ENCODE data around the gene VRK1.

VRK1 gene

GRCh38 chr14:96790186-96790585 lies 7.0 kb upstream of the VRK1 start:
- no peak for DNase-seq (ENCODE audit: low read depth in 1 of 2, low spot score in 1 of 2)

DNA sequence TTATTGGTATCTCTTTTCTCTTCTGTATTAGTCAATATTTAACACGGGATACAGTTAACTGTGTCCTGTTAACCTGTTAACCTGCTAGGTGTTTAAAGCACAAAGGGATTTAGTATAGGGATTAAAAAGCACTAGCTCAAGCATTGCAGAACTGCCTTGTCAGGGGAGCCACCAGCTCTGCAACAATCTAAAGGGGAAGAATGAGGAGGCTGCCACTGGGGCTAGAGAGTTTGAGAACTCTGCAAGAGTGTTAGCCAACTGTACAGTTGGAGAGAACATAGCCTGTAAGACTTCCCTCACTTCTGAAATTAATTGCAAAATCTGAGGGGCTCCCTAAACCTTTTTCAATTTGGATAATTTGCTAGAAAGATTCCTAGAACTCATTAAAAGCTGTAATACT lies 6.5 kb upstream of the VRK1 start:
- no peak for DNase-seq (ENCODE audit: low read depth in 1 of 2, low spot score in 1 of 2)

- no peak for DNase-seq (ENCODE audit: low read depth in 1 of 2, low spot score in 1 of 2)
Measured at GRCh38 chr14:96792003-96792402, 5.2 kb upstream of the VRK1 start.

DNA sequence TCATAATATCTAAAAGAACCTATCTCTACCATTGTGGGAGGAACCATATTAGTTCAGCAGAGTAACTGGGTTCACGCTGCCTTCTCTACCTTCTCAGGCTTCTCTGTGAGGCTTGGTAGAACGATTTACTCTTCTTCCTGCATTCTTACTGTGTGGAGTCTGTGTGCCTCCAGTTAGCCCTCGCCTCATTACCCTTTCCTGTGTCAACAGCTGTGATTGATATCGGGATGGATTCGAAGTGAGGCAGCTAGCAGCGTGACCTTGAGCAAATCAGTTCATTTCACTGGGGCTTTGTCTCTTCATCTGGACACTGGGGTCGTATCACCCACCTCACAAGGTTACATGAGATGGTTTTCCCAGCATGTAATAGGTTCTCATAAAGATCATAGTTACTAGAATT lies 4.6 kb upstream of the VRK1 start:
- DNase-seq (ENCODE audit: low read depth in 1 of 2, low spot score in 1 of 2) = no peak

DNA sequence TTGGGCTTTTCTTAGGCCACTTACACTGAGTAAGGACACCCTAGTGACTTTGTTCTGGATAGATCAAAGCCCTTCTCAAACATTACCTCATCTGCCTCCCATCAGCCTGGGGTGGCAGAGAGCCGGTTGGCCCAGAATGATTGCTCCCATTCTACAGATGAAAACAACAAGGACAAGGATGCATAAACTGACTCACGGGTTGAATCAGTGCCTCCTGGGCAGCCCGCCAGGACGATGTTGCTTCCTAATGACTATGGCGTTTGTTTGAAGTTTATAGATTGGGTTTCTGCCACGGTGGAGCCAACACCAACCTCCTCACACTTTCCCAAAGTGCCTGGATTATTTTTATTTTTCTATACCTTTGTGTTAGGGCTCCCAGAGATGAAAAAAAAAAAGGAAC lies 3.6 kb upstream of the VRK1 start:
- DNase-seq (ENCODE audit: low read depth in 1 of 2, low spot score in 1 of 2) = no peak

- DNase-seq (ENCODE audit: low read depth in 1 of 2, low spot score in 1 of 2) = no peak
Measured at GRCh38 chr14:96795109-96795828, 1.9 kb upstream of the VRK1 start.

DNA sequence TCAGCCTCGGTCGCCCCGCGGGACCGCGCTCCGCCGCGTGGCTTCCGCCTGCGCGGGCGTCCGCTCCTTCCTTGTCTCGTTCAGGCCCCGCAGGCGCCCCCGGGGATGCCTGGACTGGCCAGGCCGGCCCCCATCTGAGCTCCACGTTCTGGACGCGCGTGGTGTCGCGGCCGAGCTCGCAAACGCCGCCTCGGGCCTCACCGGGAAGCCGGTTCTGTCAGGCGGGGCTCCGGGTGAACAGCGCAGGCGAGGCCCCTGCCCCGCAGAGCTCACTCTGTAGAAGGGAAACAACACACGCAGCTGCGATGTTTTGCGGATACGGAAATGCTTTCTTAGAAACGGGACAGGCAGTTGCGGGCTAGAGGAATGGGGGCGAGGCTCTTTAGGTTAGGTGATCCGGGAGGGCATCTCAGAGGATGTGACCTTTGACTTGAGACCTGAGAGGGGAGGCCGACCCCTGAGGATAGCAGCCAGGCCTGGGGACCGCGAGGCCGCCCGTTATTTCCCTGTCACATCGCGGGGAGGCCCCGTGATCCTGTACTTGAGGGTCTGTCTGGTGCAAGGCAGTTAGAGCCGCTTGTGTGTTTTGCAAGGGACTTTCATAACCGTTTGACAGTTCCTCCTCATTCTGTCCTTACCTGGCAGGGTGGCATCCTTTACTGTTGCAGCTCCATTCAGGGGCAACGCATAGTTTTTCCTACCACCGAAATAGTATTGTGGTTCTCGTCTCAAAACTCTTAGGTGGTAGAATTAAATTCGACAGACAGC lies 584 bp downstream of the VRK1 start:
- DNase-seq (ENCODE audit: low read depth in 1 of 2, low spot score in 1 of 2) = peak in 1 of 2 donors; percentile 2

GRCh38 chr14:96798956-96799355 lies 1.8 kb downstream of the VRK1 start:
- no peak for DNase-seq (ENCODE audit: low read depth in 1 of 2, low spot score in 1 of 2)

DNA sequence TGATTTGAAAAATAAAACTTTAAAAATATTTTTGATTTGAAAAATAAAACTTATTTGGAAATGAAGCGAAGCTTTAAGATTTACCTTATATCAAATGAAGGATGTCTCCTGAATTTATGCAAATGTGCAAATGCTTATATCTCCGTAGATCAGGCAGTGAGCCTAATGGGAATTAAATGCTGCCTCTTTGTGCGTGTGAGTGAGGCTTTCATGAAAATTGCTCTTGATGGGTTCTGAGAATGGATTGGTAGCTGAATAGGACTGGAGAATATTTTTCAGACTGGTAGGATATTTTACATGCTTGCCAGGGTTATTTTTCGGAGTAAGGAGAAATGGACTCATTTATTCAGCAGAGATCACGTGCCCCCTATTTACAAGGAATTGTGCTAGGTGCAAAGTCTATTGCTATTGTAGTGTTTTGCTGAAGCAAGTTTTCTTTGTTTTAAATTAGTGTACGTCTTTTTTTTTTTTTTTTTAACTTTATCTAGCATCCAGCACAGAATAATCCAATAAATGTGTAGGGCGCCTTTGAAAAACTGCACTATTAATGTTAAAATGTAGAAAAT lies 2.4 kb downstream of the VRK1 start:
- DNase-seq (ENCODE audit: low read depth in 1 of 2, low spot score in 1 of 2) = no peak

DNA sequence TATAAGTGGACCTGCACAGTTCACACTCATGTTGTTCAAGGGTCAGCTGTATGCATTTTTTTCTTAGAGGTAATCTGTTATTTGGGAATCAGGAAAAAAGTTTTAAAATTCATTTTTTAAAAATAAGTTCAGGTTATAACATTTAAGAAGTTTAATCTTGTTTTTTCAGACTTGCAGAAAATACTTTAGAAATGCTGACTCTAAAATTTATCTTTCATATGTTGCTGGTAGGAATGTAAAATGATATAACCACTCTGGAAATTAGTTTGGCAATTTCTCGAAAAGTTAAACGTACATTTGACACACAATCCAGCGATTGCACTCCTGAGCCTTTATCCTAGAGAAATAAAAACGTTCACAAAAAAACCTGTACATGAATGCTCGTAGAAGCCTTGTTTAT lies 4.7 kb downstream of the VRK1 start:
- no peak for DNase-seq (ENCODE audit: low read depth in 1 of 2, low spot score in 1 of 2)

DNA sequence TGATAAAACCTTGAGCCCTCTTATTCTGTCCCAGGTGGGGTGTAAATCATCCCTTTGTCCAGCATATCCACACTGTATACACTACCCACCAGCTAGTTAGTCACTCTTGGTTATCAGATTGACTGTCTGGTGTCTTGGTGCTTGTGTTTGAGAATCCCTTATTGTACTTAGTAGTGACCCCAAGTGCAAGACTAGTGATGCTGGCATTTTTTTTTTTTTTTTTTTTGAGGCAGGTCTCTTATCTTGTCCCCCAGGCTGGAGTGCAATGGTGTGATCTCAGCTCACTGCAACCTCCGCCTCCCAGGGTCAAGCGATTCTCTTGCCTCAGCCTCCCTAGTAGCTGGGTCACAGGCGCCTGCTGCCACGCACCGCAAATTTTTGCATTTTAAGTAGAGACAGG lies 5.8 kb downstream of the VRK1 start:
- no peak for DNase-seq (ENCODE audit: low read depth in 1 of 2, low spot score in 1 of 2)

DNA sequence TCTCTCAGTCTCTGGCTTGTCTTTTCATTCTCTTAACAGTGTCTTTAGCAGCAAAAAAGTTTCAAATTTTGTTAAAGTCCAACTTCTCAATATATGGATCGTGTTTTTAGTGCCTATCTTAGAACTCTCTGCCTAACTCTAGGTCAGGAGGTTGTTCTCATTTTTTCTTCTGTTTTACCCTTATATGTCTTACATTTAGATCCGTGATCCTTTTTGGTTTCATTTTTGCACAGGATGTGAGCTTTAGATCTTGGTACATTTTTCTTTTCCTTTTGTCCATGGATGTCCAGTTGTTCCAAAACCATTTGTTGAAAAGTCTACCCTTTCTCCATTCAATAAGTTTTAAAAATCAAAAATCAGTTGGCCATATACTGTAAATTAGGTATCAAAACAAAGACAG lies 6.8 kb downstream of the VRK1 start:
- no peak for DNase-seq (ENCODE audit: low read depth in 1 of 2, low spot score in 1 of 2)

DNA sequence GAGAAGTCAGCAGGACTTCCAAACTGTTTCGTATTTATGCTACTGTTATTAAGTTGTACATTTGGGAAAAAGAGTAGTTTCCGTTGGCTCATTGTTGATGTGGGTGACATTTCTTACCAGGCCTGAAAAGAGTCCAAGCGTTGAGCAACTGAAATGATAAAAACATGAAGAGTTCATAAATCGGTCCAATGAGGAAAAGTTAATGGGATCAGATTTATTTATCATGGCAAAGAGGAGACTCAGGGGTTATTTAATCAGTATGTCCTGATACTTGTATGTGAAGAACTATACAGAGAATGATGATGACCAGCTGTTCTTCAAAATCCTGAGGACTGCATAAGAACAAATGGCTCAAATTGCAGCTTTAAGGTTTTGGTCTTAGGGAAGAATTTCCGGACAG lies 7.7 kb downstream of the VRK1 start:
- no peak for DNase-seq (ENCODE audit: low read depth in 1 of 2, low spot score in 1 of 2)

DNA sequence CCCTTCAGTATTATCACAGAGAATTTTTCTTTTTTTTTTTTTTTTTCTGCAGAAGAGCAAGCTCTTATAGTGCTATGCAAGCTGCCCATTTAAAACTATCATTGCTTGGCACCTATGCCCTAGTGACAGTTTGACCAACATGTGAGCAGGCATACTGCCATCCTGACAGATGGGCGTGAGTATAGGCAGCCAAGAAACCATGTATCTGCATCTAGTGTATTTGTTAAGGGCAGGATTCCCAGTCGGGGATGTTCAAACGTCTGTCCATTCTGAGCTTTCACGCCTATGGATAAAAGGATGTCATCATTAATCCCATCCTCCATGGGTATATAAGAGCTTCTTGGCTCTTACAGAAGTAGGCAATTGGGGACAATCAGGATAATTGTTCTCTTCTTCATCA lies 8.8 kb downstream of the VRK1 start:
- no peak for DNase-seq (ENCODE audit: low read depth in 1 of 2, low spot score in 1 of 2)

DNA sequence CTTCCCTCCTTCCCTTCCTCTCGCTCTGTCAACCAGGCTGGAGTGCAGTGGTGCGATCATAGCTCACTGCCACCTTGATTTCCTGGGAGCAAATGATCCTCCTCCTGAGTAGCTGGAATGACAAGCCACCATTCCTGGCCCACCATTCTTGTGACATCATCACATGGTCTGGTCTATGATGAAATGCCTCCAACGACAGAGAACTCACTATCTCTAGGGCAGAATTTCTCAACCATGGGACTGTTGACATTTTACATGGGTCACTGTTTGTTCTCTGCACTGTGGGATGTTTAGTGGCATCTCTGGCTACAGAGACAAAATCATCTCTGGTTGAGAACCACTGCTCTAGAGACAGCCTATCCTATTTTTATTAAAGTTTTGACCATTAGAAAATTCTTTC lies 9.7 kb downstream of the VRK1 start:
- no peak for DNase-seq (ENCODE audit: low read depth in 1 of 2, low spot score in 1 of 2)

DNA sequence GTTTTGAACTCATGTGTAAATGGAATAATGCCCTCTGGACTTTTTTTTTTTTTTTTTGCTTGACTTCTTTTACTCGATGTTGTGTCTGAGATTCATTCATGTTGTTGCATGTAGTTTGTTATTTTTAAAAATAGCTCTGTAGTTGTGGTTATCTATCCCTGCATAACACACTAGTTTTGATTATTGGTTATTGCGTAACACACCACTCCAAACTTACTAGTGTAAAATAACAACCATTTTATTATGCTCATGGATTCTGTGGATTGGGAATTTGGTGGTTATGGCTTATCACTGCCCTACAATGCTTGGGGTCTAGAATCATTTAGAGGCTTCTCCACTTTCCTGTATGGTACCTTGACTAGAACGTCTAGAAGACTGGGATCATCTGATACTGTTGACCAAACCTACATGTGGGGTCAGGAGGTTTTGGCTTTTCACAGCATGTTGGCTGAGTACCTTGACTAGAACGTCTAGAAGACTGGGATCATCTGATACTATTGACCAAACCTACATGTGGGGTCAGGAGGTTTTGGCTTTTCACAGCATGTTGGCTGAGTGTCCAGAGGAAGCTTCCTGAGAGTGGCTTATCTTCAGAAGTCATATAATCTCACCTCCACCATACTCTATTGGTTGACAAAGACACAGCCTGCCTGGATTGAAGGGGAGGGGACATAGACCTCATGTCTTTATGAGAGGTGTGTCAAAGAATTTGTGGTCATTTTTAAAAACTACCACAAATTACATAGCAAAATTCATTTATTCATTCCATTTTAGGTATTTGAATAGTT lies 11.6 kb downstream of the VRK1 start:
- no peak for DNase-seq (ENCODE audit: low read depth in 1 of 2, low spot score in 1 of 2)

GRCh38 chr14:96811265-96811664 lies 14.1 kb downstream of the VRK1 start:
- no peak for DNase-seq (ENCODE audit: low read depth in 1 of 2, low spot score in 1 of 2)

DNA sequence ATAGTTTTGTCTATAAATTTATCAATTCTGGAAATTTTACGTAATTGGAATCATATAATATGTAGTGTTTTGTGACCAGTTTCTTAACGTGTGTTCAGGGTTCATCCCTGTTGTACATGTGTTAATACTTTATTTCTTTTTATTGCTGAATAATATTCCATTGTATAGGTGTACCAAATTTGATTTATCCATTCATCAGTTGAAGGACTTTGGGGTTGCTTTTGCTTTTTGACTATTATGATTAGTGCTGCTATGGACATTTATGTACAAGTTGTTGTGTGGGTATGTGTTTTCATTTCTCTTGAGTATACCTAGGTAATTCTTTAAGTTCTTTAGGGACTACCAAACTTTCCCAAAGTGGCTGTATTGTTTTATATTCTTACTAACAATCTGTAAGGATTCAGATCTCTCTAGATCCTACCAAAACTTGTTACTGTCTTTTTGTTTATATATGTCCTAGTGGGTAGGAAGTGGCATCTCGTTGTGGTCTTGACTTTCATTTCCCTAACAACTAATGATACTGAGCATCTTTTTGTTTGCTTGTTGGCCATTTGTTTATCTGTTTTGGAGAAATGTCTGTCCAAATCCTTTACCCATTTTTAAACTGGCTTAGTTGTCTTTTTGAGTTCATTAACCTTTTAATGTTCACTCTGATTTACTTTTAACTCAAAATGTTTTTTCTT lies 14.9 kb downstream of the VRK1 start:
- no peak for DNase-seq (ENCODE audit: low read depth in 1 of 2, low spot score in 1 of 2)

- DNase-seq (ENCODE audit: low read depth in 1 of 2, low spot score in 1 of 2) = no peak
Measured at GRCh38 chr14:96816281-96816680, 19.1 kb downstream of the VRK1 start.

DNA sequence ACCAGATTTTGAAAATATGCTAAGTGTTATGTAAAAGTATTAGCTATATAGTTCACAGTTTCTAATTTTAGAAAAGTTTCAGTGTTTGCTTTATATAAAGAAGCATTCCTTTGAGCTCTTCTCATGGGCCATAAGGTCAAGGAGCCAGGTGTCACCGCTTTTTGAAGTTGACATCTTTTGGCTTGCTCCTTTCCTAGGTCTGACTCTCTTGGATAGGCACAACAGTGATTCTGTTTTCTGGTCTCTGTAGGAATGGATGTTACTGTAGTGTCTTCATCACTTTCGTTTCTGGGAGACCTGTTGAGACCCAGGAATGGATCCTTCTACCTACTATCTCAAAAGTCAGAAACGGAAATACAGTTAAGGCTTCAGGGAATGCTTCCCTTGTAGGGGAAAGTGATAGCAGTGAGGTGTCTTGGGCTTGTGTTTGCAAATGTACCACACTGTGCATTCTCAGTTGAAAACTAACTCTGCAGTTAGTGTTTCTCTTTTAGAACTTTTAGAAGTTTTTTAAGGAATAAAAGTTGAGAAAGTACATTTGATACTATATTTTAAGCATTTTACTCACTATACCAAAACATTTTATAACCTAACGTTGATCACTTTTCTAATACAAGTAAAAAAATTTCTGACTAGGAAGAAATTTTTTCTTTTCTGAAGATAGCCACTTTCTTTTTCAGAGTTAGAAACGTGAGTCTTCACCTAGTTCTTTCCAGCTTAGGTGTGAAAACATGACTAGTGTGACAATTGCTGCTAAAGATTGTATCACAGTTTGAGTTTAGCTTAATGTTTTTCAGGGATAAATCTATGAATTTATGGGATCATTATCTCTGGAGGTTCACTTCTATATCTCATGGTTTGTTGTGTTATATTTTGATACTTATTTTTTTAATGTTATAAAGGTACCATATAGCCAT lies 20.8 kb downstream of the VRK1 start:
- no peak for DNase-seq (ENCODE audit: low read depth in 1 of 2, low spot score in 1 of 2)

Measured in stimulated activated CD4-positive, alpha-beta T cell treated with anti-CD3 and anti-CD28 coated beads, Interleukin-15, amount 100 ng/mL, for 1 hour (primary cell).